ENCODE measurements around the gene AP2A2.

The AP2A2 gene

GRCh38 chr11:898540-899190 is 27.0 kb upstream of the AP2A2 start:
- DNase-seq (ENCODE audit: low spot score) = no peak

GRCh38 chr11:899724-900123 is 25.9 kb upstream of the AP2A2 start:
- no peak for DNase-seq (ENCODE audit: low spot score)

GRCh38 chr11:900545-900944 is 25.1 kb upstream of the AP2A2 start:
- DNase-seq (ENCODE audit: low spot score) = no peak

- no peak for DNase-seq (ENCODE audit: low spot score)
Measured at GRCh38 chr11:901452-902061, 24.1 kb upstream of the AP2A2 start.

GRCh38 chr11:904380-904779 is 21.3 kb upstream of the AP2A2 start:
- DNase-seq (ENCODE audit: low spot score) = no peak

- DNase-seq (ENCODE audit: low spot score) = no peak
Measured at GRCh38 chr11:905952-906351, 19.7 kb upstream of the AP2A2 start.

GRCh38 chr11:907668-908067 is 18.0 kb upstream of the AP2A2 start:
- no peak for DNase-seq (ENCODE audit: low spot score)

GRCh38 chr11:908273-908672 is 17.4 kb upstream of the AP2A2 start:
- no peak for DNase-seq (ENCODE audit: low spot score)

- DNase-seq (ENCODE audit: low spot score) = no peak
Measured at GRCh38 chr11:909406-909805, 16.3 kb upstream of the AP2A2 start.

- DNase-seq (ENCODE audit: low spot score) = no peak
Measured at GRCh38 chr11:910044-910588, 15.6 kb upstream of the AP2A2 start.

GRCh38 chr11:910589-911030 is 15.1 kb upstream of the AP2A2 start, which contains the start of gene CHID1:
CHID1 (minus strand) TSS chr11:910810; CDS start chr11:904816, 5,994 bp downstream.
- peak; percentile 83 for DNase-seq (ENCODE audit: low spot score)

- DNase-seq (ENCODE audit: low spot score) = no peak
Measured at GRCh38 chr11:911031-911889, 14.4 kb upstream of the AP2A2 start.

GRCh38 chr11:911890-912219 is 13.8 kb upstream of the AP2A2 start:
- no peak for DNase-seq (ENCODE audit: low spot score)

- no peak for DNase-seq (ENCODE audit: low spot score)
Measured at GRCh38 chr11:912266-912665, 13.4 kb upstream of the AP2A2 start.

- no peak for DNase-seq (ENCODE audit: low spot score)
Measured at GRCh38 chr11:913043-913442, 12.6 kb upstream of the AP2A2 start.

GRCh38 chr11:914204-914603 is 11.5 kb upstream of the AP2A2 start:
- DNase-seq (ENCODE audit: low spot score) = no peak

GRCh38 chr11:914747-915501 is 10.7 kb upstream of the AP2A2 start:
- DNase-seq (ENCODE audit: low spot score) = no peak

- no peak for DNase-seq (ENCODE audit: low spot score)
Measured at GRCh38 chr11:917426-917825, 8.2 kb upstream of the AP2A2 start.

GRCh38 chr11:921921-922678 is 3.6 kb upstream of the AP2A2 start:
- DNase-seq (ENCODE audit: low spot score) = no peak

GRCh38 chr11:923691-924405 is 1.8 kb upstream of the AP2A2 start:
- DNase-seq (ENCODE audit: low spot score) = no peak
